Esophagus (tissue), 2 donors: ENCODE measurements around the gene USP16. TPM values are rescaled to one million over a fixed set of nuclear protein-coding genes. Genes with fewer than 3 reads are reported as not detected.
"Not testable (repeated sequence)": the region's sequence is repeated elsewhere in the genome, so short reads cannot be mapped to it uniquely, and the experiment has no call there.

Experiments used
- H3K27ac ChIP-seq, 2 donors: one replicate each; pipeline ENCODE4 v1.5.1; 2013; ENCODE audit warnings: low read depth in 2 of 2, mild to moderate bottlenecking in 2 of 2, inconsistent platforms in 1 of 2, low read length in 1 of 2, moderate library complexity in 1 of 2
- H3K27me3 ChIP-seq, 2 donors: one replicate each; pipeline ENCODE4 v1.6.1; 2013; ENCODE audit warnings: low read length in 2 of 2, control low read depth in 1 of 2, mild to moderate bottlenecking in 1 of 2; ENCODE audit not compliant: insufficient read depth in 2 of 2, control insufficient read depth in 1 of 2
- H3K36me3 ChIP-seq, 2 donors: one replicate each; pipeline ENCODE4 v1.6.1; 2013; ENCODE audit warnings: low read length in 1 of 2; ENCODE audit not compliant: control insufficient read depth in 2 of 2, insufficient read depth in 2 of 2
- H3K4me1 ChIP-seq, 2 donors: one replicate each; pipeline ENCODE4 v1.6.1; 2013; ENCODE audit warnings: low read length in 1 of 2; ENCODE audit not compliant: control insufficient read depth in 2 of 2, insufficient read depth in 2 of 2
- H3K4me3 ChIP-seq, 2 donors: one replicate each; pipeline ENCODE4 v1.5.1; 2013; ENCODE audit warnings: low read length in 2 of 2, mild to moderate bottlenecking in 2 of 2, low read depth in 1 of 2, moderate library complexity in 1 of 2
- H3K9me3 ChIP-seq, 2 donors: one replicate each; pipeline ENCODE4 v1.6.1; 2013; ENCODE audit warnings: mild to moderate bottlenecking in 2 of 2, low read depth in 1 of 2, low read length in 1 of 2, moderate library complexity in 1 of 2; ENCODE audit not compliant: control insufficient read depth in 2 of 2, insufficient read depth in 1 of 2
- WGBS, 2 donors: extraction: QIAGEN DNeasy Blood & Tissue Kit; methylation state at CpG; one replicate each; pipeline ENCODE4 v1.1.7; 2013; 5-methylcytosine and 5-hydroxymethylcytosine counted together
- polyA plus RNA-seq, 2 donors: library from polyadenylated mRNA; stranded (reverse); fragments of 200-250 nt; gene quantifications; one replicate each; pipeline ENCODE4 v1.2.3, GENCODE V29; 2013
- donor health status: healthy with polysubstance abuse.
- donor health status: Bipolar disorder and iron deficiency.

Gene USP16
- polyA plus RNA-seq, 2 donors = 14.0 to 22.9 TPM

DNA sequence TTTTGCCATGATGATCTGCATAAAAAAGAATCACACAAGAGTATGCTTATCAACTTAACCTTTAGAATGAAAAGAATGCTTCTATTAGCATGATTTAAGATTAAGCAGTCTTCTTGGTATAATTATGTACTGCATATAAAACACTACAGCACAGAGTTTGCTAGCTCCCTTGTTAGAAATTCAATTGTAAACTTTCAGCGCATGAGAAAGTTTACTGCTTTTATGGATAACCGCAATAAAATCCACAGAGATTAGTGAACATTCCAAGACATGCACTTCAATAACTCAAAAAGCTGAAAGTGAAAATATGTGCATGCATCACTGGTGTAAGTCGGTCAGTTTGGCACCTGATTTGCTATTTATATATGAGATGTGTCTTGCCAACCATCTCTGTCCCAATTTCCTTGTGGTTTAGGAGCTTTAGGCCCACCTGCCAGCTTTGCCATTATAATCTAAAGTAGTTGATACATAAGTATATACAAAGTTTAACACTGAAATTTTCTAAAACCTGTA is 32.1 kb downstream of the USP16 start:
- Histone ChIP-seq H3K27ac (no peak overlapping the region), H3K27me3 (no peaks in the 10 kb centered on the region), H3K36me3 (peaks cover 7 to 11% of the 10 kb centered on the region in 2 donors), H3K9me3 (no peaks in the 10 kb centered on the region), H3K4me3 (no peak overlapping the region), H3K4me1 (no peaks in the 10 kb centered on the region)
- 65 to 69% methylated on average over 3 of the region's 3 CpGs for WGBS, 2 donors

GRCh38 chr21:29064850-29065481 is 40.5 kb downstream of the USP16 start:
- no peaks in the 10 kb centered on the region for H3K9me3 ChIP-seq
- H3K4me1 ChIP-seq = no peaks in the 10 kb centered on the region
- H3K27ac ChIP-seq = no peak overlapping the region
- H3K36me3 ChIP-seq = peaks cover 4 to 7% of the 10 kb centered on the region in 2 donors
- no peaks in the 10 kb centered on the region for H3K27me3 ChIP-seq
- no peak overlapping the region for H3K4me3 ChIP-seq
- 79 to 85% methylated on average over 3 of the region's 3 CpGs for WGBS, 2 donors

- Histone ChIP-seq H3K27ac (peak overlapping the region; percentile 78 to 91), H3K27me3 (no peaks in the 10 kb centered on the region), H3K4me3 (peak overlapping the region; percentile 69 to 94), H3K4me1 (peaks cover 2 to 5% of the 10 kb centered on the region in 2 donors), H3K9me3 (no peaks in the 10 kb centered on the region), H3K36me3 (no peaks in the 10 kb centered on the region)
- WGBS, 2 donors = 0% methylated on average over 13 of the region's 13 CpGs
These were observed 48.4 kb downstream of the USP16 start for GRCh38 chr21:29072873-29073221.

GRCh38 chr21:29073222-29074006 is 48.9 kb downstream of the USP16 start, which contains the start of gene CCT8:
Gene CCT8 (minus strand): TSS chr21:29073648. CDS start chr21:29073590, 58 bp downstream.
- peak within 1 kb of the TSS; percentile 69 to 94 for H3K4me3 ChIP-seq
- peak within 1 kb of the TSS; percentile 87 to 91 for H3K27ac ChIP-seq
- 0% methylated on average over 62 of the region's 62 CpGs for WGBS, 2 donors
- no peaks in the 10 kb centered on the region for H3K27me3 ChIP-seq
- H3K36me3 ChIP-seq = no peaks in the 10 kb centered on the region
- H3K4me1 ChIP-seq = peaks cover 2 to 5% of the 10 kb centered on the region in 2 donors
- no peaks in the 10 kb centered on the region for H3K9me3 ChIP-seq

GRCh38 chr21:29074007-29074376 is 49.5 kb downstream of the USP16 start:
- Histone ChIP-seq H3K36me3 (no peaks in the 10 kb centered on the region), H3K27me3 (no peaks in the 10 kb centered on the region), H3K4me1 (peaks cover 3 to 5% of the 10 kb centered on the region in 2 donors), H3K9me3 (no peaks in the 10 kb centered on the region), H3K4me3 (peak overlapping the region; percentile 69 to 94), H3K27ac (peak overlapping the region; percentile 87 to 91)
- 11 to 12% methylated on average over 9 of the region's 9 CpGs for whole genome bisulfite sequencing, 2 donors

DNA sequence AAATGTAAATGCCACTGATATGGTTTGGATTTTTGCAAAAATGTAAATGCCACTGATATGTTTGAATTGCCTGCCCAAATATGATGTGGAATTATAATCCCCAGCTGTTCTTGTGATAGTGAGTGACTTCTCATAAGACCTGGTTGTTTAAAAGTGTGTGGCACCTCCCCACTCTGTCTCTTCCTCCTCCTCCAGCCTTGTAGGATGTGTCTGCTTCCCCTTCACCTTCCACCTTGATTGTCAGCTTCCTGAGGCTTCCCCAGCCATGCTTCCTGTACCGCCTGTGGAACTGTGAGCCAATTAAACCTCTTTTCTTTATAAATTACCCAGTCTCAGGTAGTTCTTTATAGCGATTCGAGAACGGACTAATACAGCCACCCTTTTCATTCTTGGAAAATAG is 50.3 kb downstream of the USP16 start:
- WGBS, 2 donors = 94 to 95% methylated on average over 4 of the region's 4 CpGs
- peaks cover 5 to 7% of the 10 kb centered on the region in 2 donors for H3K4me1 ChIP-seq

GRCh38 chr21:29075706-29076466 is 51.4 kb downstream of the USP16 start:
- H3K4me1 ChIP-seq = peaks cover 7% of the 10 kb centered on the region in 2 donors
- WGBS, 2 donors = 86 to 88% methylated on average over 9 of the region's 9 CpGs

More for the DNA sequence above, 50.3 kb downstream of the USP16 start:
- Histone ChIP-seq H3K27me3 (no peaks in the 10 kb centered on the region), H3K4me3 (no peak overlapping the region), H3K36me3 (no peaks in the 10 kb centered on the region), H3K9me3 (no peaks in the 10 kb centered on the region), H3K27ac (no peak overlapping the region)

DNA sequence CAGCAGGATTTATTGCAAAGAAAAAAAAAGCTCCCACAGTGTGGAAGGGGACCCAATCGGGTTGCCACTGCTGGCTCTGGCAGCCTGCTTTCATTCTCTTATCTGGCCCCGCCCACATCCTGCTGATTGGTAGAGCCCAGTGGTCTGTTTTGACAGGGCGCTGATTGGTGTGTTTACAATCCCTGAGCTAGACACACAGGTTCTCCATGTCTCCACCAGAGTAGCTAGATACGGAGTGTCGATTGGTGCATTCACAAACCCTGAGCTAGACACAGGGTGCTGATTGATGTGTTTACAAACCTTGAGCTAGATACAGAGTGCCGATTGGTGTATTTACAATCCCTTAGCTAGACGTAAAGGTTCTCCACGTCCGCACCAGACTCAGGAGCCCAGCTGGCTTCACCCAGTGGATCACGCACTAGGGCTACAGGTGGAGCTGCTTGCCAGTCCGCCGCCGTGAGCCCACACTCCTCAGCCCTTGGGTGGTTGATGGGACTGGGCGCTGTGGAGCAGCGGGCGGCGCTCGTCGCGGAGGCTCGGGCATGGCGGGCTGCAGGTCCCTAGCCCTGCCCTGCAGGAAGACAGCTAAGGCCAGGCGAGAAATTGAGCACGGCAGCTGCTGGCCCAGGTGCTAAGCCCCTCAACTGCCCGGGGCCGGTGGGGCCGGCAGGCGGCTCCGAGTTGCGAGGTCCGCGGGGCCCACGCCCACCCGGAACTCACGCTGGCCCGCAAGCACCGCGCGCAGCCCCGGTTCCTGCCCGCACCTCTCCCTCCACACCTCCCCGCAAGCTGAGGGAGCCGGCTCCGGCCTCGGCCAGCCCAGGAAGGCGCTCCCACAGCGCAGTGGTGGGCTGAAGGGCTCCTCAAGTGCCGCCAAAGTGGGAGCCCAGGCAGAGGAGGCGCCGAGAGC is 52.5 kb downstream of the USP16 start:
- H3K36me3 ChIP-seq, H3K4me1 ChIP-seq, H3K9me3 ChIP-seq, H3K27me3 ChIP-seq: not testable (repeated sequence)
- peak overlapping the region; percentile 91 to 95 for H3K27ac ChIP-seq
- H3K4me3 ChIP-seq = peak overlapping the region; percentile 65 to 69
- 26 to 29% methylated on average over 49 to 50 of the region's 50 CpGs for WGBS, 2 donors

More at GRCh38 chr21:29075706-29076466, 51.4 kb downstream of the USP16 start:
- H3K27ac ChIP-seq = peak overlapping the region; percentile 59 to 95
- H3K4me3 ChIP-seq = peak overlapping the region in 1 of 2 donors; percentile 11
- H3K36me3 ChIP-seq = no peaks in the 10 kb centered on the region
- no peaks in the 10 kb centered on the region for H3K27me3 ChIP-seq
- H3K9me3 ChIP-seq = no peaks in the 10 kb centered on the region
